Breast epithelium (tissue), 3 donors: ENCODE data around the gene SETD7.

Experiments
- POLR2A ChIP-seq: fragments of 450-650 bp; IDR thresholded peaks from one replicate; pipeline ENCODE4 v1.6.1; 2016; ENCODE audit warnings: antibody characterized with exemption, mild to moderate bottlenecking, moderate library complexity
- TF ChIP-seq, protein P1 (sequence below), 3 donors: fragments of 450-650 bp; IDR thresholded peaks; one replicate each; pipeline ENCODE4 v1.5.1; 2016 to 2017; ENCODE audit warnings: antibody characterized with exemption in 3 of 3, mild to moderate bottlenecking in 3 of 3, moderate library complexity in 3 of 3

DNA sequence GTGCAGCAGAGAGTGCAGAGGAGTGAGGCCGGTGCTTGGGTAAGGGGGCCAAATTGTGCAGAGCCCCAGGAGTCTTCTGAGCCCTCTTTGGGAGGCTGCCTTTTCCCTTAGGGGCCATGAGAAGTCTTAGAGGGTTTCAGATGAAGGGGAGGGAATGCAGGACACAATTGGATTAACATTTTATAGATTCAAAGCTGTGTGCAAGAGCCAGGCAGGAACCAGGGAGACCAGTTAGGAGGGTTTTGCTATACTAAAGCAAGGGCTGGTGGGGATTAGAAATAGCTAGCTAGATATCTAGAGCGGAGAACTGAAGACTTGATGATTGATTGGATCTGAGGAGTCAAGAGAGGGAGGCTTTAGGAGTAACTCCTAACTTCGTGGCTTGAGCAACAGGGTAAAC, 49.5 kb upstream of the SETD7 start:
- TF ChIP-seq, protein P1, sequence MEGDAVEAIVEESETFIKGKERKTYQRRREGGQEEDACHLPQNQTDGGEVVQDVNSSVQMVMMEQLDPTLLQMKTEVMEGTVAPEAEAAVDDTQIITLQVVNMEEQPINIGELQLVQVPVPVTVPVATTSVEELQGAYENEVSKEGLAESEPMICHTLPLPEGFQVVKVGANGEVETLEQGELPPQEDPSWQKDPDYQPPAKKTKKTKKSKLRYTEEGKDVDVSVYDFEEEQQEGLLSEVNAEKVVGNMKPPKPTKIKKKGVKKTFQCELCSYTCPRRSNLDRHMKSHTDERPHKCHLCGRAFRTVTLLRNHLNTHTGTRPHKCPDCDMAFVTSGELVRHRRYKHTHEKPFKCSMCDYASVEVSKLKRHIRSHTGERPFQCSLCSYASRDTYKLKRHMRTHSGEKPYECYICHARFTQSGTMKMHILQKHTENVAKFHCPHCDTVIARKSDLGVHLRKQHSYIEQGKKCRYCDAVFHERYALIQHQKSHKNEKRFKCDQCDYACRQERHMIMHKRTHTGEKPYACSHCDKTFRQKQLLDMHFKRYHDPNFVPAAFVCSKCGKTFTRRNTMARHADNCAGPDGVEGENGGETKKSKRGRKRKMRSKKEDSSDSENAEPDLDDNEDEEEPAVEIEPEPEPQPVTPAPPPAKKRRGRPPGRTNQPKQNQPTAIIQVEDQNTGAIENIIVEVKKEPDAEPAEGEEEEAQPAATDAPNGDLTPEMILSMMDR (IDR thresholded peaks at IDR 0.05), result no peak
- no peak for TF ChIP-seq POLR2A
